ENCODE results near the gene RNGTT.

The RNGTT gene

DNA sequence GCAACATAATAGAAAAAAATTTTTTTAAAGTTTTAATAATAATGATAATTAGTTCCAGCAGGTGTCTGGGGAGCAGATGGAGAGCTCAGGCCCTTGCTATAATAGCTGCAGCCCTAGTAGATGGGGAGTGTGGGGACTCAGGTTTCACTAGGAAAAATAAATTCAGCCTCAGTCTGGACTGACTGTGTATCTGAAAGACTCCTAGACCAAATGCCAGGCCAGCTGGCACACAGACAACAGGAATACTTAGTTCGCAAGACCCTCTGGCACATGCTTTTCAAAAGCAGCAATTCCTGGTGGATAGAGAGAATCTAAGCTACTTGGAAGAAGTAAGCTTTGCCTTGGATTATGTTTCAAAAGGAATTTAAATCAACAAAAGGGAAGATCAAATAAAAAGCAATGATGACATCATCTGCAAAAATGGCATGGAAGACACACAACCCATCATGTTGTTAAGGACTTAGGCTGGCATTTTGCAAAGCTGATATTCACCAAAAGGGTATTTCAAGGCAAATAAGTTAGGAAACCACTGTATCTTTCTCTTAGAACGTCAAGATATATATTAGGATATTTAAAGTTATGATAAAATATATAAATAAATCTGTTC is 107.8 kb downstream of the RNGTT start:
- H3K27ac ChIP-seq, result no peak overlapping the region
- H3K36me3 ChIP-seq (ENCODE audit: control insufficient read depth, insufficient read depth, low read length), result no peaks in the 10 kb centered on the region
- no peak overlapping the region for H3K4me2 ChIP-seq (ENCODE audit: low read length)
- H3K79me2 ChIP-seq, result no peaks in the 10 kb centered on the region
- no peaks in the 10 kb centered on the region for H3K9me3 ChIP-seq (ENCODE audit: control insufficient read depth, low read length)
- no peaks in the 10 kb centered on the region for H3K4me1 ChIP-seq
- no peaks in the 10 kb centered on the region for H3K27me3 ChIP-seq (ENCODE audit: control insufficient read depth, insufficient read depth, low read length)
- no peak overlapping the region for H3K9ac ChIP-seq
- TF ChIP-seq, protein P1, sequence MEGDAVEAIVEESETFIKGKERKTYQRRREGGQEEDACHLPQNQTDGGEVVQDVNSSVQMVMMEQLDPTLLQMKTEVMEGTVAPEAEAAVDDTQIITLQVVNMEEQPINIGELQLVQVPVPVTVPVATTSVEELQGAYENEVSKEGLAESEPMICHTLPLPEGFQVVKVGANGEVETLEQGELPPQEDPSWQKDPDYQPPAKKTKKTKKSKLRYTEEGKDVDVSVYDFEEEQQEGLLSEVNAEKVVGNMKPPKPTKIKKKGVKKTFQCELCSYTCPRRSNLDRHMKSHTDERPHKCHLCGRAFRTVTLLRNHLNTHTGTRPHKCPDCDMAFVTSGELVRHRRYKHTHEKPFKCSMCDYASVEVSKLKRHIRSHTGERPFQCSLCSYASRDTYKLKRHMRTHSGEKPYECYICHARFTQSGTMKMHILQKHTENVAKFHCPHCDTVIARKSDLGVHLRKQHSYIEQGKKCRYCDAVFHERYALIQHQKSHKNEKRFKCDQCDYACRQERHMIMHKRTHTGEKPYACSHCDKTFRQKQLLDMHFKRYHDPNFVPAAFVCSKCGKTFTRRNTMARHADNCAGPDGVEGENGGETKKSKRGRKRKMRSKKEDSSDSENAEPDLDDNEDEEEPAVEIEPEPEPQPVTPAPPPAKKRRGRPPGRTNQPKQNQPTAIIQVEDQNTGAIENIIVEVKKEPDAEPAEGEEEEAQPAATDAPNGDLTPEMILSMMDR (IDR thresholded peaks at IDR 0.05), result no peak
- no peak overlapping the region for H3K4me3 ChIP-seq (ENCODE audit: low read depth, low read length)
- H2AFZ ChIP-seq, result no peak overlapping the region

DNA sequence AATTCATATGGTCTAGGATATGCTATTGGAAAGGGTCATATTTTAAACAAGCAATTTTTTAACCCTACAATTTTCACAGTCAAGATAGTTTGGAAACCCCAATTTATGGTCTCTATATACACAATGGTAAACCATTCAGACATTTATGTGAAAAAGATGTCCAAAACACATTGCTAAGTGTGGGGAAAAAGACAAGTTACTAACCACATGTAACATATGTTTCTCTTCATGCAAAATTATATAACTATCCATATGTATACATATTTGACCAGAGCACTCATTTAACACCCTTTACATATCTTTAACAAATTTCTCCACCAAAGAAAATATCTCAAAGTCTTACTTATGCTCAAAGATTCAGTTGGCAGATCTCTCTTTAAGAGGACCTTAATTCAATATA is 110.6 kb downstream of the RNGTT start:
- TF ChIP-seq, protein P1 (IDR thresholded peaks at IDR 0.05), result no peak

DNA sequence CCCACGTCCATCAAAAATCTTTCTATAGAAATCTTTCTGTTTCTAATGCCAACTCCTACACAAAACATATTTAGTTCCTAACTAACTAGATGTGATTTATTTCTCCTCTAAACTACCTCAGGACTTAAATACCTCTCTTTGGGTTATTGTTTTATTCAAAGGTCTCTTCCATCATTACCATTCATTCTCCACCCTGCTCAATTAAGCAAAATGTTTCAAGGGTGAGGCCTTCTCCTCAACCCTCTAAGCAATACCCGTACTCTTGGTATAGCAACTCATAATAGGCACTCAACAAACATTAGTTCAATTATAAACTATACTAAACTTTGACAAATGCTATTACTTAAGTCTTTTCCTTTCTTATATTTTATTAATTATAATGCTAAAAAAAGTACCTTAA is 111.4 kb downstream of the RNGTT start:
- Histone ChIP-seq H3K27ac (no peak overlapping the region), H3K36me3 (ENCODE audit: control insufficient read depth, insufficient read depth, low read length) (no peaks in the 10 kb centered on the region), H3K4me1 (peaks cover 5% of the 10 kb centered on the region), H3K27me3 (ENCODE audit: control insufficient read depth, insufficient read depth, low read length) (no peaks in the 10 kb centered on the region), H2AFZ (no peak overlapping the region), H3K9ac (no peak overlapping the region), H3K79me2 (no peaks in the 10 kb centered on the region), H3K4me2 (ENCODE audit: low read length) (no peak overlapping the region), H3K9me3 (ENCODE audit: control insufficient read depth, low read length) (no peaks in the 10 kb centered on the region), H3K4me3 (ENCODE audit: low read depth, low read length) (no peak overlapping the region)
- TF ChIP-seq, protein P1 (IDR thresholded peaks at IDR 0.05), result no peak

More for the DNA sequence above, 110.6 kb downstream of the RNGTT start:
- Histone ChIP-seq H3K36me3 (ENCODE audit: control insufficient read depth, insufficient read depth, low read length) (no peaks in the 10 kb centered on the region), H3K4me3 (ENCODE audit: low read depth, low read length) (no peak overlapping the region), H3K9ac (no peak overlapping the region), H2AFZ (no peak overlapping the region), H3K4me1 (peaks cover 5% of the 10 kb centered on the region), H3K27ac (no peak overlapping the region), H3K79me2 (no peaks in the 10 kb centered on the region), H3K27me3 (ENCODE audit: control insufficient read depth, insufficient read depth, low read length) (no peaks in the 10 kb centered on the region), H3K9me3 (ENCODE audit: control insufficient read depth, low read length) (no peaks in the 10 kb centered on the region), H3K4me2 (ENCODE audit: low read length) (no peak overlapping the region)

DNA sequence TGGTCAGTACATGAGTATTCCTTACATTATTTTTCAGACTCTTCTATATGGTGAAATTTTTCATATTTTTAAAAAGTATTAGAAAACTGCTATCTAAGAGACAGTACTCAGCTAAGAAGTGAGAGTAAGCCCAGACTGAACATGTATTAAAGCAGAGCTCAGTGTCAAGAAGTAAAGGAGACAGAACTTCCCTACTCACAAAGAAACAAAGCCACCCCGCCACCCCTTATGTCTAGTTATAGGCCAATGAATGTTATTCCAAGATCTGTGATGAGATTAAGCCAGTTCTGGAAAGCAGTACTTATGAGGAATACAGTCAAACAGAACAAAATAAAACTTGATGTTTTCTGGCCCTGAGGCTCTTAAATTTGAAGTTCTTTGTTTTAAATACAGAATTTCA is 114.5 kb downstream of the RNGTT start:
- Histone ChIP-seq H3K4me3 (ENCODE audit: low read depth, low read length) (no peak overlapping the region), H3K9ac (no peak overlapping the region), H2AFZ (no peak overlapping the region), H3K27me3 (ENCODE audit: control insufficient read depth, insufficient read depth, low read length) (no peaks in the 10 kb centered on the region), H3K4me1 (peaks cover 5% of the 10 kb centered on the region), H3K4me2 (ENCODE audit: low read length) (no peak overlapping the region), H3K36me3 (ENCODE audit: control insufficient read depth, insufficient read depth, low read length) (no peaks in the 10 kb centered on the region), H3K9me3 (ENCODE audit: control insufficient read depth, low read length) (no peaks in the 10 kb centered on the region), H3K79me2 (no peaks in the 10 kb centered on the region), H3K27ac (no peak overlapping the region)
- TF ChIP-seq, protein P1 (IDR thresholded peaks at IDR 0.05), result no peak

DNA sequence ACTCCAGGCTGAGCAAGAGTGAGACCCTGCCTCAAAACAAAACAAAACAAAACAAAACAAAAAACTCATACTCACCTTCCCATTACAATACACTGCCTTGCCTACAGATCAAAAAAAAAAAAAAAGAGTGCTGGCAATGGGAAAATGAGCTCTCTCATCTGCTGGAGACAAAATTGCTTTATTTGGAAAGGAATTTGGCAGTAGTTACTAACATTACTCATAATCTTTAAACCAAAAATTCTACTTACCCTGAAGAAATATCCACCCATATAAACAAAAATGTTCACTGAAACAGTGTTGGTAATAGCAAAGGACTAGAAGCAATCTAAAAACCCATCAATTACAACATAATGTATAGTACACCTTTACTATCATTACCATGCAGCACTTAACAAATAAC is 120.4 kb downstream of the RNGTT start:
- Histone ChIP-seq H3K27ac (no peak overlapping the region), H2AFZ (no peak overlapping the region)
- TF ChIP-seq, protein P1 (IDR thresholded peaks at IDR 0.05), result no peak

More for the DNA sequence above, 120.4 kb downstream of the RNGTT start:
- H3K9ac ChIP-seq, result no peak overlapping the region
- peaks cover 4% of the 10 kb centered on the region for H3K4me1 ChIP-seq
- no peaks in the 10 kb centered on the region for H3K79me2 ChIP-seq
- H3K9me3 ChIP-seq (ENCODE audit: control insufficient read depth, low read length), result no peaks in the 10 kb centered on the region
- no peaks in the 10 kb centered on the region for H3K36me3 ChIP-seq (ENCODE audit: control insufficient read depth, insufficient read depth, low read length)
- no peaks in the 10 kb centered on the region for H3K27me3 ChIP-seq (ENCODE audit: control insufficient read depth, insufficient read depth, low read length)
- H3K4me3 ChIP-seq (ENCODE audit: low read depth, low read length), result no peak overlapping the region
- no peak overlapping the region for H3K4me2 ChIP-seq (ENCODE audit: low read length)

Data from parathyroid adenoma (tissue), 2 donors.